ENCODE measurements around the gene SYNE4.

GRCh38 chr19:35959968-35960320 lies 48.7 kb downstream of the SYNE4 start:
- TF ChIP-seq CTCF (IDR thresholded peaks at IDR 0.05; ENCODE audit: insufficient read depth, low read length) (no peak), POLR2AphosphoS5 (IDR thresholded peaks at IDR 0.05; ENCODE audit: low read depth) (no peak), REST (IDR thresholded peaks at IDR 0.05; ENCODE audit: insufficient replicate concordance, low read depth) (no peak), GABPA (IDR thresholded peaks at IDR 0.05; ENCODE audit: low read depth) (no peak)
